ENCODE measurements around the gene C1QTNF7.
A peak's percentile ranks its signal among the peaks of the same experiment; 100 is the strongest.

C1QTNF7 gene

GRCh38 chr4:15427701-15428100 is at the start of gene C1QTNF7:
Gene C1QTNF7 (plus strand): TSS chr4:15428033. CDS start chr4:15435744, 7,711 bp downstream.
- no peak for DNase-seq

DNA sequence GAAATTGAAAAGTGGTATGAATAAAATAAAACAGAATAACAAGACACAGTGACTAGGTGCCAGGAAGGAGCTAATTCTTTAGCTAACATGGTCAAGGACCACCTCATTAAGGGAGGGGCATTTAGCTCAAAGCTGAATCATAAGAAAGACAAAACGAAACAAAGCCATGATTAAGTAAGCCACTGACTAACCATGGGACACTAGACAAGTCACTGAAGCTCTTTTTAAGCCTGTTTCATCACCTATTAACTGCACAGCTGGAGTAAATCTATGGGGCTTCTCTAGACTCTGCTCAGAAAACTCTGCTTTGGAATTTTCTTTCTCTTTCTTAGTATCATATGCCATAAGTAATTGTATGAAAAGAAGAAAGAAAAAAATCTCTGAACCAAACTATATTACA is 49.8 kb upstream of the C1QTNF7 start:
- no peak for DNase-seq

GRCh38 chr4:15378493-15378892 is 49.3 kb upstream of the C1QTNF7 start:
- no peak for DNase-seq

DNA sequence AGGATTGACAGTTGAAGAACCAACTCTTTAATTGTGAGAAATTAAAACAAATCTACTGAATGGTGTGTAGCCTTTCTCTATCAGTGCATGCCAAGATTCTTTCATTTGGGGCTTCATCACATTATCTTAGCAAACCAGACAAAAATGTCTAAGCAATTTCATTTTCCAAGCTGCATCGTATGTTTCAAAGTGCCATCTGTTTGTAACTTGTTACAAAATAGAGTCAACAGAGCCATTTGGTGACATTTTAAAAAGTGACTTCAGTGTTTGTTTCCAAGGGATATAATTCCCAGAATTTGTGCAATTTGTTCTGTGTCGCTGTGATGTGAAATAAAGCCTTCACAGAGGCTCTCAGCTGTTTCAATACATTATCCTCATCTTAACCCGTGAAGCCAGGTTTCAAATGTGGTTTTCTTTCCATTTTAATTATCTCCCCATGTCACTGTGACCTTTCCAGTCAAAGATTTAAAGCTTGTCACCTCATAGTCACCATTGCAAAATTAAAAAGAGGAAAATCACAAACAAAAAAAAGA is 46.0 kb upstream of the C1QTNF7 start:
- no peak for DNase-seq

DNA sequence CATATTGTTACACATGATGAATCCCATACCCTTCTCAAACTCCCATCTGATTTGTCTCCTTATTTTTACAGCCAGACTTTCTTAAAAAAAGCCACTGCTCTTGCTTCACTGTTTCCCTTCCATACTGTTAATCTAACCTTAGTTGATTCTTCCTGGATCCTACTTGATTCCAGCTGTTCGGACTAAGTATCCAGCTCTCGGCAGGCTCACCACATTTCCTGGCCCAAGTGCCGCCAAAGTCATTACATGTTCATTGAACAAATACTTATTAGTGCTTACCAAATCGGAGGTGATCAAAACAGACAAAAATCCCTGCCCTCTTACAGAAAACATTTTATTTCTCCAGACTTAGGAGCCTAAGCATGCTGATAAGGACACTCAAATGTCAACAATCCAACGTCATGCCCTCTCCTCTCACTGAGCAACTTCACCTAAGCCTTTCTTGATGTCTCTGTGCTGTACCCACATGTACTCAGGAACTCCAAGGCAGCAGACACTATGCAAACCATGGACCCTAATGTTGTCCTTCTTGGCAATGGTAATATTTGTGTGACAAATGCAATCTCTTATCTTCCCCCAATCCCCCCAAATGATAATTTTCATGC is 45.1 kb upstream of the C1QTNF7 start:
- DNase-seq, result no peak

- DNase-seq, result no peak
These were observed 42.3 kb upstream of the C1QTNF7 start for GRCh38 chr4:15385515-15385914.

DNA sequence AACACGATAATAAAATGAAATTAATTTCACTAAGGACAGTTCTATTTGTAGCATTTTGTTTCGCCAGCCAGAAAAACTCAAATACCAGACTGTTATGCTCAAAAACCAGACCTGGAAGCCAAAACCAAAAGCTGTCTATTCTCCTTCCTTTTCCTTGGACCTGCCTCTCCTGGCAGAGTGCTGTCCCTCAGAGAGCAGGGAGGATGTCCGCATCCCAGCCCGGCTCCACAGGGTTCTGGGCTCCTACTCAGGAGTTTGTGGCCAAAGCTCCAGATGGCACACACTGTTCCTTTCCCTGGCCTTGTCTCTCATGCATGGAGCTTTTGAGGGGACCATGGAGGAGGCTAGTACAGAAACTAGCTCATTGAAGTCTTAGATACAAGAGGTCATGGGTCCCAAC is 41.9 kb upstream of the C1QTNF7 start:
- DNase-seq, result no peak

DNA sequence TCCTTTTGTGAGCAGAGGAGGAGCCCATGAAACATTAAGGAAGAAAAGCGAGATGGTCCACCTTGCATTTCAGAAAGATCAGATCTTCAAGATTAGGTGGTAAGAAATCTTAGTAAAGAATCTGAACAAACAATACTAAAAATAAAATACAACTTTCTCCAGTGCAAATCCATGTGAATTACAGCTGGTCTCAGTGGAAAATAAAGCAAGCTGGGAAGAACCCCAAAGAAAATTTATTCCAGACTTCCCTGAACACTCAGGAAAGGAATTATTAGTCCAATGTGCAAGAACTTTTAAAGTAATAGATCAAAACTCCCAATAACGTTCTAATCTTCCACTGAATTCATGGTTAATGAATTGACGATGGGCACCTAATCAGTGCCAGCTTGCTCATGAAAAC is 37.3 kb upstream of the C1QTNF7 start:
- no peak for DNase-seq

DNA sequence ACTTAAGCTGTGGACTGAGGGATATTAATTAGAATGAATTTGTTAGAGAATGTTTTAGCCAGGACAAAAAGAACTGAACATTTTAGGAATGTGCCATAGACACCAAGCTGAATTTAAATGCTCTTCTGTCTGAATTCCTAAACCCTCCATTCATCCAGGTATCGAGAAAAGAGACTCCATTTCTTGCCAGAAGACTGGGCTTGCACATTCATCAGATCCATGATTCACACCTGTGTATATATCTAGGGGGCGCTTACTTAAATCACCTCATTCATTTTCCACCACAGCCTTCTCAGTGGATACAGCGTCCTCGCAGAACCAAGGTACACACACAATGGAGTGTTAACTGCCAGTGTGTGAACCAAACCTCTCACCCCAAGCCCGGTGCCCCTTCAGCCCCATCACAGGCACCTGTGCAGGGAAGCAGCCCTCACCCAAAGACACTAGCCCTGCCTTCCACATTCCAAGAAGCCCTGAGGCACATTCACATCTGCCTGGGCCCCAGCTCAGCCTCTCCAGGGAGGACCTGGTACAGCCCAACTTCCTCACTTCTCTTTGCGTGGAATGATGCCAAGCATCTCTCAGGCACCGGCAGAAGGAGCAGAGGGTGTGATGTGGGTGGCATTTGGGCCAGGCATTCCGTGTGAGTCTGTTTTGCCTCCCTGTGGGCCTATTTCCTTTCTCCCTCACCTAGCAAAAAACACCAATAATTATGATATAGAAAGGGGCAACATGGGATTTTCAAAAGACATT is 35.6 kb upstream of the C1QTNF7 start:
- DNase-seq, result no peak

DNA sequence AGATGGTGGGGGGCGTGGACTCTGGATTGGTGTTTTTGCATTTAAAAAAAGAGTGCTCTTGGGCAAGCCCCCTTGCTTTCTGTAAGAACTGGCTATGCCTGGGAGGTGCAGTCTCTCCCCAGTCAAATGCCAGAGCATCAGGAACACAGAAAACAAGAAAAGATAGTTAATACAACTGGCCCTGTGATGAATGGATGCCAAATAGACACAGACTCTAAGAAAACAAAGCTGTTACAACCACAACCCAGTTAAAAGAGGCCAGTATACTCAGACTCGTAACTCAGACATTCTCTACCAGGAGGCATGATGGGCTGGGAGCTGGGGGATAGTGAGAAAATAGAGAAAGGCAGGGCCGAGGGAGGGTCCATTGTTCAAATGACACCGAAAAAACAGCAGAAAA is 32.5 kb upstream of the C1QTNF7 start:
- DNase-seq, result no peak

DNA sequence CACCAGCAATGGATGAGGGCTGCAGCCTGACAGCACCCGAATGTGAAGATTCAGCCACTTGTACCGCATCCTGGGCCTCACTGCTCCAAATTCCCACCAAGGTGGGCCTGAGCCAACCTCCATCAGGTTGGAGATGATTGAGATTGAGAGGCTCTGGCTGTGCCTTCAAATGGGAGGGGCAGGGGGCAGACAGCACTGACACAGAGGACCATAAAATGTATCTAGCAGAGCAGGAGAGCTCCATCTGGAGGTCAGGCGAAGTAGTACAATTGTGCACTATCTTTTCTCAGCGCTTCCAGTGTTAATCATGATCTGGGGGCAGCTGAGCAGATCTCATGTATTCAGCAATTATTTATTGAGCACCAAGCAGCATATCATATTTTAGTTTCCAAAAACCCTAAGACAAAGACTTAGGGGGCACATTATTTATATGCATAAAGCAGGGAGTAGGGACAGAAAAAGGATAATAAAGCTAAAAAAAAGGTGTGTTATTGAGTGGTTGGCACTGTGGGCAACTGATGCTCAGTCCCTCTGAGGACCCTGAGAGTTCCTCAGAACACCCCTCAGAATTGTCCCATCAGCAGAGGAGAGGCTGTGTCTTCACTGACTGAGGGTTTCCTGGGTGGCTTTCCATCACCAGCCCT is 31.6 kb upstream of the C1QTNF7 start:
- DNase-seq, result peak; percentile 77

DNA sequence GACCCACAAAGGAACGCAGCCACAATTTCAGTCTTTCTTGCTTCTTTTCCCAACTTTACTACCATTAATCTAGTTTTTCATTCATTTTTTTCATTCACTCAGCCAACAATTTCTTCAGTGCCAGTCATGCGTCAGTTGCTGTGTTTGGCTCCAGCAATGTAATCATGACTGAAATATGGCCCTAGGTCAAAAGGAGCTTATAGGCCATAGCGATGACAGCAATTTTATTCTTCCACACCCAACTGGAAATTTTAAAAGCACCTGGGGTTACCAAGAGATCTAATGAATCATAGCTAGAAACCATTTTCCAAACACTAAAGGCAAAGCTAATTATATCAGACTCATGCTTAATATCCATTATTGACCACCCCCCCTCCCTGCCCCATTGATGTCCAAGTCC is 29.8 kb upstream of the C1QTNF7 start:
- no peak for DNase-seq

- no peak for DNase-seq
These were observed 29.1 kb upstream of the C1QTNF7 start for GRCh38 chr4:15398732-15399131.

- no peak for DNase-seq
These were observed 27.6 kb upstream of the C1QTNF7 start for GRCh38 chr4:15400226-15400625.

DNA sequence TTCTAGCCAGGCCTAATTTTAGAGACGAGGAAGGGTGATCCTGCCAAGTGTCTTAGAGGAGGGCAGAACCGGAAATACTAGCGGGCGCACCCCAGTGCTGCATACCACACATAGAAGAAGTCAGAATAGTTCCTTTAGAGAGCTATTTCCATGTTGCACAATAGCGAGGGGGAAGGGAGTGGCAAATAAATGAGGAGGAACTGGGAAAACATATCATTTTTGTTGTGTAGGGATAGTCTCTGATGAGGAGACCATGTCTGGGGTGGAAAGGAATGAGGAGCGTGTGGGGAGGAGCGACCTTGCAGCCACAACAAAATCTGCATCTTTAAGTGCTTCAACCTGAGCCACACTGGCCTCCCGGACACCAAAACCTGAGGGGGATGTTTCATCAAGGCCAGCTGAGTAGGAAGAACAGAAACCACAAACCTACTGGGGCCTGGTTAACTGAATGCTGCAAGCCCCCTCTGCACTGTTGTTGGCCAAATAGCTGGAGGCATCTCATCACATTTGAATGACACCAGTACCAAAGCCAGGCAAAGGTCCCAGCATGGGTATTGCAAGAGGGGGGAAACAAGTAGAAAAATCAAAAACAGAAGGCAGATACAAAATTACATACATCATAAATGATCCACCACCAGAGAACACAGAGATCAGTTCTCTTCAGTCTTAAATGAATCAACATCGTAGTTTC is 26.7 kb upstream of the C1QTNF7 start:
- peak; percentile 37 for DNase-seq

DNA sequence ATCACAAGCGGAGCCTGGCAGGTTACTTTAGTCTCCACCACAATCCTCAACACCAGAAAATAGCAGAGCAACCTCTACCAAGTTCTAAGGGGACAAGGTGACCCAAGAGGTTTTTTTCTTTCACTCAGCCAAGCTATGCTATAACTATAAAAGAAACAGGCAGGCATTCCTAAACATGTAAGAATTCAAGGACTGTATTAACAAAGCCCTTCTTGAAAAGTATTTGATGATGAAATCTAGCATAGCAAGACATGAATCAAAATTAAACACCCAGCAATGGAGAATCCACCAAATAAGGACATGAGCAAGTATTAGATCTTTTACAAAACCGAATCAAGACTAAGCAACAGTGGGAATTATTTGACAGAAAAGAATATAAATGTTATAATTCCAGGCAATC is 25.7 kb upstream of the C1QTNF7 start:
- DNase-seq, result no peak

DNA sequence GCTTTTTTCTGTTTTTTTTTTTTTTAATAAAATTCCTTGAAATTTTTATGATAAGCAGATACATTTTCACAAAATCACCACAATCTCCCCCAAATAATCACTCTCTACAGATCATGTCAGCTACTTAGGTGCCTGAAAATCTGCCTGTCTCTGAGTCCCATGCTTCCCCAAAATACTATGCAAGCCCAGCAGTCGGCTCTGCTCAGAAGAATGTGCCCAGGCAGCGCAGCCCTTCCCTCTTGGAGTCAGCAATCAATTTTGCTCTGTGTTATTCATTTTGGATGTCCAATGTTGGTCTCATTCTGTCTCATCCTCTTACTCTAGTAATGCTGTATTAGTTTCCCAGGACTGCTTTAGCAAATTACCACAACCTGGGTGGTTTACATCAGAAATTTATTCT is 24.9 kb upstream of the C1QTNF7 start:
- DNase-seq, result no peak

DNA sequence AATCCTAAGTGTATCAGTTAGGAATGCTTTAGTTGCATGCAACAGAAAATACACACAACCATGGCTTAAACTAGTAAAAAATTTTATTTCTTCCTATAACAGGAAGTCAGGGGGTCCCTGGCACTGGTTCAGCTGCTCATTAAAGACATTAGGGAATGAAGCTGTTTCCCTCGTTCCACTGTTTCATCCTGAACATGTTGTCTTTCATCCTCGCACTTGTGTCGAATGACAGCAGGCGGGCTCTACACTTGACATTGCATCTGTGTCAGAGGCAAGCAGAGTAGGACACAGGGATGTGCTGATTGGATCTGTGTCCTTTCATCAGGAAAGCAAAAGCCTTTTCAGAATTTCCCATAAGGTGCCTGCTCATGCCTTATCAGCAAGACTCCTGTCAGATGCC is 22.8 kb upstream of the C1QTNF7 start:
- no peak for DNase-seq

DNA sequence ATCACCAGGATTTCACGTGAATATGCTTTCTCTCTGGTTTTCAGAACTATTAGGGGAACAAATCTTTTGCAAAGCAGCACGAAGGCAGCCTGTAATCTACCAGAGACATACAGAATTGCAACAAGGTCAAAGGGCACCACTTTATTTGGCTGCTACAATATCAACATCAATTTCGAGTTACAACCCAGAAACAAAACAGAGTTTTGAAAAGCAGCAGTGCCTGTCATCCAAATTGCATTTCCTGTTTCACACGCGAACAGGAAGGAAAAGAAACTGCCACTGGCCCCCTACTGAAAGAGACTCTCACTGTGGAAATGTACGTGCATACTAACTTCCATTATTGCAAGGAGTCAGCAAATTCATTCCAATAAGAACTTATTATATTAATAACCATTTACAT is 17.1 kb upstream of the C1QTNF7 start:
- no peak for DNase-seq

DNA sequence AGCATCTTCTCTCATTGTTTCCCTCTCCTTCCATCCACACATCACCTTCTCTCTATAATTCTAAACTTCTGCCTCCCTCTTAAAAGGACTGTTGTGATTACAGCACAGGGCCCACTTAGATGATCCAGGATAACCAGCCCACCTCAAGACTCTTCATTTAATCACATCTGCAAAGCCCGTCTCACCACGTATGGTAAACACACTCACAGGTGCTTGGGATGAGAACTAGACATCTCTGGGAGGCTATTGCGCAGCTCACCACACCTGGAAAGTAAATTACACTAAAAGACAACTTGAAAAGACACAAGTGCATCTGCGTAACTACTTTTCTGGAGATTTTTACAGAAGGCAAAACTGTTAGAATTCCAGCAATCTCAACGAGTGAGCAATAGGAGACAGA is 15.4 kb upstream of the C1QTNF7 start:
- DNase-seq, result no peak

DNA sequence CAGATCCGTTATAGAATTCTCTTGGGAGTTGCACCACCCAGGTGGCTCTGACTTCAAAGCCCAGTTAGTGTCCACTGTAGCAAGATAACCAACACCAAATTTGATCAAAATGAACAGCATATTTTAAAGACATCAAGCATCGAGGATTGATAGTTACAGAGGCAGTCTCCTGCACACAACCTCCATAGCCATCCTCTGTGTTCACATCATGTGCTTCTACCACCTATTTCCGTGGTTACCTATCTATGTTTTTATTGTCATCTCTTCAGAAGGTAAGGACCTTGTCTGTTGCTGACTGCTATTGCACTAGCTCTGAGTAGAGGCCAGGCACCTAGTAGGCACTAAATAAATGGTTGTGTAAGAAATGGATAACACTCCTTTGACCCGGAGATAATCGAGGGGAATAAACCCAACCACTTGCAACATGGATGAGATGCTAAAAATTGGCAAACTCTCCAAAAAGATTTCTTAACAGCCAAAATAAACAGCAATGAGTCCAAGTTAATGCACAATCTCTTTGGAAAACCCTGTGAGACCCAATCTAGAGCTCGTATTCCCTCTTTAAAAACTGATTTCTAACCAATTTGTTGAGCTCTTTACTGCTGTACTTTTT is 14.7 kb upstream of the C1QTNF7 start:
- no peak for DNase-seq

- DNase-seq, result no peak
These were observed 14.2 kb upstream of the C1QTNF7 start for GRCh38 chr4:15413623-15414019.

- no peak for DNase-seq
These were observed 13.2 kb upstream of the C1QTNF7 start for GRCh38 chr4:15414551-15415091.
